Measurements from ENCODE around the gene COA3. TPM values are rescaled to one million over a fixed set of nuclear protein-coding genes. Genes with fewer than 3 reads are reported as not detected.
A peak's percentile ranks its signal among the peaks of the same experiment; 100 is the strongest.

The COA3 gene
- total RNA-seq, 1 experiment from 2014 or later, result 44.6 TPM

GRCh38 chr17:42821176-42821575 lies 22.7 kb upstream of the COA3 start:
- peaks cover 26% of the 10 kb centered on the region for H3K36me3 ChIP-seq (ENCODE audit: low read depth, low read length)
- H3K9me2 ChIP-seq (replicated peaks; ENCODE audit: low read length), result no peaks in the 10 kb centered on the region
- ChIA-PET POLR2A (ENCODE audit: unreplicated experiment) (no interaction called here), CTCF (no interaction called here)
- H4K20me1 ChIP-seq (ENCODE audit: low read length), result no peaks in the 10 kb centered on the region
- no peaks in the 10 kb centered on the region for H3K27me3 ChIP-seq (ENCODE audit: low read length)
- no peak overlapping the region for H3K4me2 ChIP-seq (ENCODE audit: low read length)
- DNase-seq (no peak), ATAC-seq (no peak)
- H3K79me2 ChIP-seq (ENCODE audit: low read length), result peaks cover 22% of the 10 kb centered on the region
- no peak overlapping the region for H2AFZ ChIP-seq (ENCODE audit: low read length)
- no TSS peak for BruUV-seq (replicated peaks)
- no peaks in the 10 kb centered on the region for H3K4me1 ChIP-seq (ENCODE audit: insufficient read depth, low read length)
- no peaks in the 10 kb centered on the region for H3F3A ChIP-seq (ENCODE audit: low read length, unreplicated experiment)
- no peak overlapping the region for H3K4me3 ChIP-seq (ENCODE audit: low read length)
- intact Hi-C loops (cut with micrococcal nuclease), result loop anchor here (2.0 to 5.0 kb wide), 2 partner anchors 18 to 39 kb away; partner anchors contain the start of gene WNK4
- TF ChIP-seq EZH2 (IDR thresholded peaks at IDR 0.05; ENCODE audit: low read length, unreplicated experiment), result no peak
- no peak for TF ChIP-seq CTCF (conservative IDR thresholded peaks at IDR 0.05; ENCODE audit: low read depth, low read length)
- no peak for TF ChIP-seq EZH2phosphoT487 (IDR thresholded peaks at IDR 0.05; ENCODE audit: borderline replicate concordance, low read length)
- H3K27ac ChIP-seq (ENCODE audit: low read length), result no peak overlapping the region
- no peak overlapping the region for H3K9ac ChIP-seq (ENCODE audit: low read length)
- H3K9me3 ChIP-seq (ENCODE audit: low read length), result no peaks in the 10 kb centered on the region

DNA sequence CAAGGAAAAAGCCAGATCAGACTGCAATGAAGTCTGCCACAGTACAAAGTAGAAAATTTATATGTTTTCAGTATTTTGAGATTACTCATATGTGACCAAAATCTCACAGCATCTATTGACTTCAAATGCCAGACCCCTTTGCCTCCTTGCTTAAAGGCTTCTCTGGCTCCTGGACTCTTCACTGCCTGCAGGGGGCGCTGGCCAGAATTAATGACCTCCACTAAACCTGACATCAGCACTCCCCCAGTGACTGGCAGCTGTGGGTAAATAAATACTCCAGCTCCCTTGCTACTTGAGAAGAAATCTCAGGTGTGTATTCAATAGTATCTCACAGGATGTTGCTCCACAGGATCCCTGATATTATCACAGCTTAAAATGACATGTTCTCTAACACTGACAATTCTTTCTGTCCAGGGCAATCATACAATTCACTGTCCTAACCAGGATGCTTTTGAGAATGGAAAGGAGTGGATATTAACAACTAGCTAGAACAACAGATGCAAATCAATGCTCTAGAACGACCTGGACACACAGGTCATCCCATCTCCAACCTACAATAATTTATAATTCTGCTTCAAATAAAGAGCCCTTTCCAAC lies 21.5 kb upstream of the COA3 start:
- Histone ChIP-seq H3K9ac (ENCODE audit: low read length) (no peak overlapping the region), H2AFZ (ENCODE audit: low read length) (no peak overlapping the region), H3K4me3 (ENCODE audit: low read length) (no peak overlapping the region), H3K36me3 (ENCODE audit: low read depth, low read length) (peaks cover 36% of the 10 kb centered on the region), H3K9me3 (ENCODE audit: low read length) (no peaks in the 10 kb centered on the region), H3K4me2 (ENCODE audit: low read length) (no peak overlapping the region), H3K4me1 (ENCODE audit: insufficient read depth, low read length) (no peaks in the 10 kb centered on the region), H3K27ac (ENCODE audit: low read length) (no peak overlapping the region), H3F3A (ENCODE audit: low read length, unreplicated experiment) (no peaks in the 10 kb centered on the region), H3K27me3 (ENCODE audit: low read length) (no peaks in the 10 kb centered on the region), H3K9me2 (replicated peaks; ENCODE audit: low read length) (no peaks in the 10 kb centered on the region), H3K79me2 (ENCODE audit: low read length) (peaks cover 22% of the 10 kb centered on the region), H4K20me1 (ENCODE audit: low read length) (no peaks in the 10 kb centered on the region)
- 0 out of 2 replicates have a peak, but pooled peaks have one; percentile 17 for ATAC-seq
- intact Hi-C loops (cut with micrococcal nuclease), result loop anchor here (2.0 to 5.0 kb wide), 2 partner anchors 17 to 38 kb away; partner anchors contain the start of gene WNK4
- ChIA-PET POLR2A (ENCODE audit: unreplicated experiment) (no interaction called here), CTCF (interaction anchor here (0.6 to 0.7 kb wide), 4 partner anchors 61 to 490 kb away, joined by 3 to 6 read pairs (median 3); no protein-coding TSS in a partner anchor)
- BruUV-seq (replicated peaks), result no TSS peak
- DNase-seq, result peak; percentile 69
- TF ChIP-seq EZH2 (IDR thresholded peaks at IDR 0.05; ENCODE audit: low read length, unreplicated experiment), result no peak
- peak; percentile 86 for TF ChIP-seq CTCF (conservative IDR thresholded peaks at IDR 0.05; ENCODE audit: low read depth, low read length)

GRCh38 chr17:42818379-42818778 lies 19.9 kb upstream of the COA3 start:
- H3K9me2 ChIP-seq (replicated peaks; ENCODE audit: low read length), result no peaks in the 10 kb centered on the region
- CTCF ChIA-PET, result no interaction called here
- no peak overlapping the region for H3K9ac ChIP-seq (ENCODE audit: low read length)
- intact Hi-C loops (cut with micrococcal nuclease), result no loop called here
- H4K20me1 ChIP-seq (ENCODE audit: low read length), result no peaks in the 10 kb centered on the region
- no peaks in the 10 kb centered on the region for H3F3A ChIP-seq (ENCODE audit: low read length, unreplicated experiment)
- no peak overlapping the region for H3K27ac ChIP-seq (ENCODE audit: low read length)
- H3K4me3 ChIP-seq (ENCODE audit: low read length), result no peak overlapping the region
- H3K9me3 ChIP-seq (ENCODE audit: low read length), result no peaks in the 10 kb centered on the region
- H3K4me1 ChIP-seq (ENCODE audit: insufficient read depth, low read length), result no peaks in the 10 kb centered on the region
- no peak for TF ChIP-seq CTCF (conservative IDR thresholded peaks at IDR 0.05; ENCODE audit: low read depth, low read length)
- TF ChIP-seq EZH2phosphoT487 (IDR thresholded peaks at IDR 0.05; ENCODE audit: borderline replicate concordance, low read length), result no peak
- no peak for TF ChIP-seq EZH2 (IDR thresholded peaks at IDR 0.05; ENCODE audit: low read length, unreplicated experiment)
- ATAC-seq, result no peak
- H3K4me2 ChIP-seq (ENCODE audit: low read length), result no peak overlapping the region
- DNase-seq, result no peak
- BruUV-seq (replicated peaks), result no TSS peak
- H2AFZ ChIP-seq (ENCODE audit: low read length), result no peak overlapping the region
- H3K27me3 ChIP-seq (ENCODE audit: low read length), result no peaks in the 10 kb centered on the region
- POLR2A ChIA-PET (ENCODE audit: unreplicated experiment), result no interaction called here
- peaks cover 40% of the 10 kb centered on the region for H3K36me3 ChIP-seq (ENCODE audit: low read depth, low read length)
- peaks cover 15% of the 10 kb centered on the region for H3K79me2 ChIP-seq (ENCODE audit: low read length)

Measured in PC-3 (cell line).